ENCODE measurements around the gene CCR2.

The CCR2 gene

GRCh38 chr3:46406788-46407611, 53.1 kb downstream of the CCR2 start, which contains the start of the genes CCR5AS and CCRL2:
Gene CCR5AS, minus strand, starts transcription at chr3:46407066.
Gene CCRL2, plus strand, starts transcription at chr3:46407259. Its CDS starts 821 bp downstream, at chr3:46408080.
- no peak for DNase-seq

GRCh38 chr3:46407970-46408369, 54.1 kb downstream of the CCR2 start:
- no peak for DNase-seq

GRCh38 chr3:46408853-46409252, 54.9 kb downstream of the CCR2 start:
- DNase-seq, result no peak

GRCh38 chr3:46409739-46410489, 56.0 kb downstream of the CCR2 start:
- no peak for DNase-seq

Data from NCI-H187 treated with DMSO at 0.1 percent for 48 hours (cell line).